GM18868 (cell line): Measurements from ENCODE around the gene QRFP.

ENCODE experiments used
- ATAC-seq: cut with Tn5 transposase; IDR thresholded peaks from one replicate; pipeline ENCODE4 v1.9.1; 2021; ENCODE audit warnings: mild to moderate bottlenecking, moderate library complexity; ENCODE audit not compliant: unreplicated experiment

The QRFP gene

DNA sequence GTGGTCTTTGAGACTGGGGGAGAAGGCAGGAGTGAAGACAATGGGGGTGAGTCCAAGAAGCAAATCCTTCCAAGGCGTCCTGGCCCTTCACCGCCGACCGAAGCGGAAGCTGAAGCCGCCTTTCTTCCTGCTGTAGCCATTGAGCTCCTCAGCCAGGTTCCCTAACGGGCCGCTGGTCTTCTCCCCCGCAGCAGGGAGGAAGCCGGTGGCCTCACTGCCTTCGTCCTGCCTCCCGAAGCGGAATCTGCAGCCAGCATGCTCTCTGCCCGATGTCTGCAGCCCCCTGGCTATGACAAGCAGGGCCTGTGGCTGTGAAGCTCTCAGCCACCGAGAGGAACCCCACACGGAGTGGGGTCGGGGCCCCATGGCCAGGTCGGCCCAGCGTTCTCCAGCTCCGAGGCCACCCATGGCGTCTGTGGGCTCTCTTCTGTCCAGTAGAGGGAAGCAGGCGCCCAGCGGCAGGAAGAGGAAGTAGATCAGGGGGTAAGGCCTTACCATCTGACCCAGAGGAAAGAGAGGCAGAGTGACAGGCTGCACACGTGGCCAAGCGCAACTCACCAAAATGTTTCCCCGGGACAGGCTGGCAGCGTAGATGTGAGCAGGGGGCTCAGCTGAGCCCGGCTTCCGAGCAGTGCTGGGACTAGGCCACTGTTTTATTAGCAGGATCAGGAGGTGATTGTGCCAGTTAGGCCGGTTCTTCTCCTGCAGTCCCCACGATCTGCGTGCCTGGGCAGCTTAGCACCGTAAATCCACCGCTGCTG lies 3.1 kb downstream of the QRFP start:
- ATAC-seq = no peak

DNA sequence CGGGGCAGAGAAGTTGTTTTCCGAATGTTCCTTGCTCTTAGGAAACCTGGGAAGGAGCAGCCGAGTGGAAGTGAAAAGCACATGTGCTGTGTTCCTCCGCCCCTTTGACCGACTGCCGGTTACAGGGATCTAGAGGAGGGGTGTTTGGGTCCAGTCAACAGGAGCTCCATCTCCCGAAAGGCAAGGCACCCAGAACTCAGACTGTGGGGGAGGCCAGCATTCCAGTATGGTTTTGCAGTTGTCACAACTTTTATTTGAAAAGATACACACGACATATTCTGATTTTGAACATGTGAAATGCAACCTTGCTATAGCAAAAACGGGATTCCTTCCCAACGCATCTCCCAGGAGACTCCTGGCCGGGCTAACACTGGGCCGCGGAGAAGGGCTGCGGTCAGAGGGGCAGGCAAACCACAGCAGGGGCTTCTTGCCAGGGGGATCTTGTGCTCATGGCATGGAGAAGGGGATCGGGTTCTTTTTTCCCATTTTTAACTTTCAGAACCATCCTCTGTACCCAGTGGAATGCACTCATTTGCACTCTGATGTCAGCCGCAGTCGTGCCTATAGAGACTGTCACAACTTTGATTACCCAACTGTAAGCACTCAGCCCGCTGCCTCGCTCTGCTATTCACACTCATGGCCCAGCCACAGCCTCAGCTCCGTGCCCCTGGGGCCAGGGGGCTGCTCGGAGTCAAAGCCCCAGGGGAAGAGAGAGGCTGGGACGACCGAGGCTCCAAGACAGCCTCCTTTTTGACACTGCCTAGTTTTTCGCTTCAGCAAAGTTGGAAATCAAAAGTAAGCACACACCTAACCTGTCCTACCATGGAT lies 3.9 kb downstream of the QRFP start:
- no peak for ATAC-seq

DNA sequence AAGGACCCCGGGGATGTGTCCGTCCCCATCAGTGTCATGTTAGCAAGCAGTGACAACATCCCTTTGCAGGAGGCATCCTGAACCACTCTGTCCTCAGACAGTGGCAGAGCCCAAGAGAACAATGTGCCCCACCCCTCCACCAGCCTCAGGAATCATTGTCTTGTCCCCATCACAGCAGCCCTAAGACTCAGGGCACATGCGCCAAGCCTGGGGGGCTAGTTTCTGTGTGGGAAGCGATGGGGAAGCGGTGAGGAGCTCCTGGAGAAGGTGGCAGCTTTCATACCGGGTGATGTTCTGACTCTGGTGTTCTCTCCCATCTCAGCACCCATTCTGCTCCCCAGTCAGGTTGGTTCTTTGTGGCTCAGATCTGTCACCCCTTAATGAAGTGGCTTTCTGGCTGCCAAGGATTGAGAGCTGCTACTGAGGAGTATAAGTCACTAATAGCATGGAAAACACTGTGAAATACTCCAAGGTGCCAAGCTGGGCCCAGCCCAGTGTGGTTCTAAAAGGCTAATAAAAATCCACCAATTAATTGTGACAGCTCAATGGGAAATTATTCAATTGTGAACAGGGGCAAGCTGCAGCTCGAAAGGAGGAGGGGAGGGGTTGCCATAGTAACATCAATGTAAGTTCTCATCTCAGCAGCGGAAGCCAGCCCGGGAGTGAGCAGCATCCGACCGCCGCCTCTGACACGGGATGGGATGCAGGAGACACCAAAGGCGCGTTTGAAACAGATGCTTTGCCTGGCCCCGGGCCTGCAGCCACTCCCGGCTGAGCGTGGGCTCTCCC lies 4.7 kb downstream of the QRFP start:
- no peak for ATAC-seq

DNA sequence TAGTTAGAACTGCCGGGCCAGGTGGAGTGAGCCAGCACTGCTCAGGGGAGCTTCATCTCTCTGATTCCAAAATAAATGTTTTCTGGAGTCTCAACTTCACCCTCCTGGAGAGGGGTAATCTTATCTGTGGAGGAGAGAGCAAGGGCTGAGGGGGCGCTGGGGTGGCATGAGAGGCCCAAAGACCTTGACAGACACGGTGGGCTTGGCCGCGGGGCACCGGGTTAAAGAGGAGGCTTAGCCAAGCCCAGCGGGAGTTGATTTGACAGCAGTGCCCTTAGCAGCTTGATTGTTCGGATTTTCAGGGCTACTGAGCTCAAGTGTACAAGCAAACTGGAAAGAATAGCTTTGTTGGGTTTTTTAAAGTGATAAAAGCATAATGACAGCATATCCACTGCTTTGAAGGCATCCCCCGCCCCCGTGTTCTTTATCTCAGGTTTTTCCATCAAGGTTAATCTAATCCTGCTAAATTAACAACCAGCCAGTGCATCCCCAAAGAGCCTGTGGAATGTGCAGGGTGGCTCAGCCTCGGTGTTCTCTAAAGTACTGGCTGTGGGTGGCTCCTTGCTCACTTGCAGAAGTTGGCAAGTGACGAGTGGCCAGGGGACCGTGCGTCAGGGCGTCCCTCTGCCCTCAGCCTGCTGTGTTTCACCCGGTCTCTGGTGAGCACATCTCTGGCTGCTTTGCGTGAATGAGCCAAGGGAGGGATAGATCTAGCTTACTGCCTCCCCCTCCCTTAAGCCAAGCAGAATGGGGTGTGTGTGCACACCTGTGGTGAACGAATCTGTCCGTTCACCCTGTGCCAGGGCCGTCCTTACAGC lies 5.5 kb downstream of the QRFP start:
- no peak for ATAC-seq

DNA sequence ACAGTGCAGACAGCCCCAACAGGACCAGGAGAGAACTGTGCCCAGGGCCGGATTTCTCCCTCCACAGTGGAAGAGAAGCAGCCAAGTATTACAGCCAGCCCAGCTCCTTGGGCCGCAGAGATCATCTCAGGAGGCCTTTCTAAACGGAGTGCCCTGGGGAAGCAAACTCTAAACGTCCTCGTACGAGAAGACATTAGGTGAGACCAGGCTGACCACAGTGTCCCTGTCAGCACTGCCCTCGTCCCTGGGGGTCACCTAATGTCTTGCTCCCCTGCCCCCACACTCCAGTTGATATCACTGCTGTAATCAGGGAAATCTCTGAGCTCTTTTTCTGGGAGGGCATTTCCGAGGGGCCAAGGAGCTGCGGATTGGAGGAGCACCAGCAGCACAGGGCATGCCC lies 6.5 kb downstream of the QRFP start:
- ATAC-seq = no peak

DNA sequence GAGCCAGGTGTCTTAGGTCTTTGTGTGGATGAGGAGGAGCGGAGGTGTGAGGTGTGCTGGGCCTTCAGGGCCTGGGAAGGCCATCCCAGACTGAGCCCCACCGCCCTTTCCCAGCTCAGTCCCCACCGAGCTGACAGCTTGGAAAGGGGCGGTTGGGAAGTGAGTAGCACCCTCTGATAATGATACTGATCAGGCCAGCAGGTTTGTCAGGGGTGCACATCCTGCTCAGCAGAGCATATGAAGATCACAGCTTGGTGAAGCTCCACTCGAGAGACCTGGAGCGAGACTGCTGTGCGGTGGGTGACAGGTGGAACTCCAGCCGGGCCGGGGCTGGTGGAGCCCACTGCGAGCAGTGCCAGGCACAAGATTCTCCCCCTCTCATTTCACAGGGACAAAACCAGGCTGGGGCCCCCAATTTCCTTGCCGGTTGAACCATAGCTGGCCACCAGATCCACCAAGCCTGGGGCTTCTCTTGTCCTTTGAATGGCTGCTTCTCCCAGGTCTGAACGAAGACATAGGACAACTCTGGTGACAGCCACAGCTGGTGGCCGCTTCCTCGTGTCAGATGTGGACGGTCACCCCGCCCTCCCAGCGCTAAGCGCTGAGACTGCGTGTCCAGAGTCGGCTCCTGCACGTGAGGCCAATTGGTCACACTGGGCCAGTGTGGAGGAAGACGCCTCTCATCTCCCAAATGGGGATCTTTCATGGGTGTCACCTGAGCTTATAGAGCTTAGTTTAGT lies 8.3 kb downstream of the QRFP start:
- no peak for ATAC-seq

DNA sequence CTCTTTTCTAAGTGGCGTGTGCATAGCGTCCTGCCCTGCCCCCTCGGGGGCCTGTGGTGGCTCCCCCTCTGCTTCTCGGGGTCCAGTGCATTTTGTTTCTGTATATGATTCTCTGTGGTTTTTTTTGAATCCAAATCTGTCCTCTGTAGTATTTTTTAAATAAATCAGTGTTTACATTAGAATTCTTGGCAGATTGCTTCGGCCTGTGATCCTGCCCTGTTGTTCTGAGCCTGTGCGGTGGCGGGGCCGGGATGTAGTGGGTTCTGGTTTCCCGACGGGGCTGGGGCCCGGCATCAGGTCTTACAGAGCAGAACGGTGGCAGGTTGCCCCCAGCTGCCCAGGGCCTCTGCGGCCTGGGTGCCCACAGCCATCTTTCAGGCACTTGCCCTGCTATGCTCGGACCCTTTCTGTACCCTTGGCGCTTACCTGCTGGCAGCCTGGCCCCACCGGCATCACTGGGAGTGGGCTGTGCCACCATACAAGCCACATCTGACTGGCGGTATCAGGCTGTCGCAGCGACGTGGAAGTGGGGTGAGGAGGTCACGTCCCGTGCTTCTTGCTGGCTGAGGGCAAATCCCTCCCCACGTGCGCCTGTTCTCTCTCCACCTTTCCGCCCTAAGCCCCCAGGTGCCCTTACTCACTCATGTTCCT lies 9.0 kb downstream of the QRFP start:
- no peak for ATAC-seq

DNA sequence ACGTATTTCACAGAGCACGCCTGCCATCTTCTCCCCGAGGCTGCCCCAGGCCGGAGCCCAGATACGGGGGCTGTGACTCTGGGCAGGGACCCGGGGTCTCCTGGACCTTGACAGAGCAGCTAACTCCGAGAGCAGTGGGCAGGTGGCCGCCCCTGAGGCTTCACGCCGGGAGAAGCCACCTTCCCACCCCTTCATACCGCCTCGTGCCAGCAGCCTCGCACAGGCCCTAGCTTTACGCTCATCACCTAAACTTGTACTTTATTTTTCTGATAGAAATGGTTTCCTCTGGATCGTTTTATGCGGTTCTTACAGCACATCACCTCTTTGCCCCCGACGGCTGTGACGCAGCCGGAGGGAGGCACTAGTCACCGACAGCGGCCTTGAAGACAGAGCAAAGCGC lies 9.6 kb downstream of the QRFP start:
- ATAC-seq = no peak

DNA sequence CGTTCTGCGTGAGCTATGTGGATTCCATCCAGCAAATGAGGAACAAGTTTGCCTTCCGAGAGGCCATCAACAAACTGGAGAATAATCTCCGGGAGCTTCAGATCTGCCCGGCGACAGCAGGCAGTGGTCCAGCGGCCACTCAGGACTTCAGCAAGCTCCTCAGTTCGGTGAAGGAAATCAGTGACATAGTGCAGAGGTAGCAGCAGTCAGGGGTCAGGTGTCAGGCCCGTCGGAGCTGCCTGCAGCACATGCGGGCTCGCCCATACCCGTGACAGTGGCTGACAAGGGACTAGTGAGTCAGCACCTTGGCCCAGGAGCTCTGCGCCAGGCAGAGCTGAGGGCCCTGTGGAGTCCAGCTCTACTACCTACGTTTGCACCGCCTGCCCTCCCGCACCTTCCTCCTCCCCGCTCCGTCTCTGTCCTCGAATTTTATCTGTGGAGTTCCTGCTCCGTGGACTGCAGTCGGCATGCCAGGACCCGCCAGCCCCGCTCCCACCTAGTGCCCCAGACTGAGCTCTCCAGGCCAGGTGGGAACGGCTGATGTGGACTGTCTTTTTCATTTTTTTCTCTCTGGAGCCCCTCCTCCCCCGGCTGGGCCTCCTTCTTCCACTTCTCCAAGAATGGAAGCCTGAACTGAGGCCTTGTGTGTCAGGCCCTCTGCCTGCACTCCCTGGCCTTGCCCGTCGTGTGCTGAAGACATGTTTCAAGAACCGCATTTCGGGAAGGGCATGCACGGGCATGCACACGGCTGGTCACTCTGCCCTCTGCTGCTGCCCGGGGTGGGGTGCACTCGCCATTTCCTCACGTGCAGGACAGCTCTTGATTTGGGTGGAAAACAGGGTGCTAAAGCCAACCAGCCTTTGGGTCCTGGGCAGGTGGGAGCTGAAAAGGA lies 10.9 kb downstream of the QRFP start:
- no peak for ATAC-seq

DNA sequence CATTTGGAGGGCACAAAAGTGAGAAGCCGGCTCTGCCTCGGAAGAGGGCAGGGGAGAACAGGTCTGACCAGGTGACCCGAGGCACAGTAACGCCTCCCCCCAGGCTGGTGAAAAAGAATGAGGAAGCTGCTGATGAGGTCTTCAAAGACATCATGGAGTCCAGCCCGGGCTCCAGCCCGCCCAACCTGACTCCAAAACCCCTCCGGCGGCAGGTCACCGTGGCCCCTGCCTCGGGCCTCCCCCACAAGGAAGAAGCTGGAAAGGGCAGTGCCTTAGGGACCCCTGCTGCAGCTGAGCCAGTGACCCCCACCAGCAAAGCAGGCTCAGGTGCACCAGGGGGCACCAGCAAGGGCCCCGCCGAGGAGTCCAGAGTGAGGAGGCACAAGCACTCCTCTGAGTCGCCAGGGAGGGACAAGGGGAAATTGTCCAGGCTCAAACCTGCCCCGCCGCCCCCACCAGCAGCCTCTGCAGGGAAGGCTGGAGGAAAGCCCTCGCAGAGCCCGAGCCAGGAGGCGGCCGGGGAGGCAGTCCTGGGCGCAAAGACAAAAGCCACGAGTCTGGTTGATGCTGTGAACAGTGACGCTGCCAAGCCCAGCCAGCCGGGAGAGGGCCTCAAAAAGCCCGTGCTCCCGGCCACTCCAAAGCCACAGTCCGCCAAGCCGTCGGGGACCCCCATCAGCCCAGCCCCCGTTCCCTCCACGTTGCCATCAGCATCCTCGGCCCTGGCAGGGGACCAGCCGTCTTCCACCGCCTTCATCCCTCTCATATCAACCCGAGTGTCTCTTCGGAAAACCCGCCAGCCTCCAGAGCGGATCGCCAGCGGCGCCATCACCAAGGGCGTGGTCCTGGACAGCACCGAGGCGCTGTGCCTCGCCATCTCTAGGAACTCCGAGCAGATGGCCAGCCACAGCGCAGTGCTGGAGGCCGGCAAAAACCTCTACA lies 11.8 kb downstream of the QRFP start:
- no peak for ATAC-seq

DNA sequence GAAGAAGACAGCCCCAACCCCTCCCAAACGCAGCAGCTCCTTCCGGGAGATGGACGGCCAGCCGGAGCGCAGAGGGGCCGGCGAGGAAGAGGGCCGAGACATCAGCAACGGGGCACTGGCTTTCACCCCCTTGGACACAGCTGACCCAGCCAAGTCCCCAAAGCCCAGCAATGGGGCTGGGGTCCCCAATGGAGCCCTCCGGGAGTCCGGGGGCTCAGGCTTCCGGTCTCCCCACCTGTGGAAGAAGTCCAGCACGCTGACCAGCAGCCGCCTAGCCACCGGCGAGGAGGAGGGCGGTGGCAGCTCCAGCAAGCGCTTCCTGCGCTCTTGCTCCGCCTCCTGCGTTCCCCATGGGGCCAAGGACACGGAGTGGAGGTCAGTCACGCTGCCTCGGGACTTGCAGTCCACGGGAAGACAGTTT lies 12.5 kb downstream of the QRFP start:
- ATAC-seq = no peak

DNA sequence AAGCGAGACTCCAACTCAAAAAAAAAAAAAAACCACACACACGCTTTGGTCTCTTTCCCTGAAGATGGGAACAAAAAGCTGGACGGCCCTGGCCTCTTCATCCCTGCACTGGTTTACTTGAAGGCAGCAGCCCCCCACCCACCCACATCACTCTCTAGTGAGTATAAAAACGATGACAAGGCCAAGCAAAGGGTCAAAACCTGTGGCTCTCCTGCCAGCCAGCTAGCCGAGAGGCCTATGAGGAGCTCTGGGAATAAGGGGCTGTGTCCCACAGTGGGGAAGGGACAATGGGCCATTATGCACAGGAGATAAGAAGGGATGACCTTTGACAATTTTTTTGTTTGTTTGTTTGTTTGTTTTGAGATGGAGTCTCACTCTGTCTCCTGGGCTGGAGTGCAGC lies 13.1 kb downstream of the QRFP start:
- no peak for ATAC-seq

DNA sequence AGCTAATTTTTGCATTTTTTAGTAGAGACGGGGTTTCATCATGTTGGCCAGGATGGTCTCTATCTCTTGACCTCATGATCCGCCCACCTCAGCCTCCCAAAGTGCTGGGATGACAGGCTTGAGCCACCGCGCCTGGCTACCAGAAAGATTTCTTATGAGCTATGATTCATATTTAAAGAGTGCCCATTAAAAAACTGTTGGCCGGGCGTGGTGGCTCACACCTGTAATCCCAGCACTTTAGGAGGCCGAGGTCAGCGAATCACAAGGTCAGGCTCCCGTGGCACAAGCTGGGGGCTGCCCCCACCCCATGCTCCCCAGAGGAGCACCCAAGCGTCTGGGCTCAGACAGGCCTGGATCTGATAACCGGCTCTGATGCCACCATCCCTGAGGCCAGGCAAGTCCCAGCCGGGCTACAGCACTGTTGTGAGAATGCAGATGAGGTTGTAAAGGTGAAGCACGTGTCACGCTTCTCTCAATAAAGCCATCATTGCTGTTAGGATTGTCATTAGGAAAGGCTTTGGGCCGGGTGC lies 13.9 kb downstream of the QRFP start:
- ATAC-seq = no peak

DNA sequence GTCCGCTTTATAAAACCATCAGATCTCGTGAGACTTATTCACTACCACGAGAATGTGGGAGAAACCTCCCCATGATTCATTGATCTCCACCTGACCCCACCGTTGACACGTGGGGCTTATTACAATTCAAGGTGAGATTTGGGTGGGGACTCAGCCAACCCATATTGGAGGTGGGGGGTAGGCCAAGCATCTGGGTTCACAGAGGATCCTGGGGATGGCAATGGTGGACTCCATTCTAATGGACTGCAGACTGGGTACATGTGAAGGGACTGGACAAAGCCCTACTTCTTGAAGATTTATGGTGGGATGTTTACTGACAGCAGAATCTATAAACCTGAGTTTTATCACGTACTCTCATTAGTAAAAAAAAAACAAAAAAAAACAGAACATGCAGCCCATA lies 15.1 kb downstream of the QRFP start:
- no peak for ATAC-seq

DNA sequence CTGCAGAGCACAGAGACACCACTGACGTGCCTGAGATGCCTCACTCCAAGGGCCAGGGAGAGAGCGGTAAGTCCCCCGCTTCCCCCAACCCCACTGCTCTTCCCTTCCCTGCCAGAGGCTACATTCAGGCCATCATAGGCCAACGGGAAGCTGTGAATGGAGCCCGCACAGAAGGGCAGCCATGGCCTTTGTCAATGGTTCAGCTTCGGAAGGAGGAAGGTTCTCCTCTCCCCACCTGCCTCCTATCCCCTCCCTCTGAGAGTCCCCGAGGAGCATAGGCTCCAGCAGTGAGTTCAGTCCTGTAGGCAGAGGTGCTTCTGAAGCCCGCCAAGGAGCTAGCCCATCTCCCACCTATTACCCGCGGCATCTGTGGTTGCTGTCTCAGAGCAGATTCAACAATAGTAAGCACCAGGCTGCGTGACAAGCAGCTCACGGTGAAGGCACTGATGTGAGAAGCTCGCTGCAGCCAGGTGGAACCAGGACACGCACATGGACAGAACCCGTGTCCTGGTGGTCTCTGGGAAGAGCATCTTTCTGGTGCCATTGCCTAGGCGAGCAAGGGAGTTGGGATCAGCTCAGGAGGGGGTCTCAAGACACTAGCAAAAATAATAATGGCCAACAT lies 15.9 kb downstream of the QRFP start:
- no peak for ATAC-seq

DNA sequence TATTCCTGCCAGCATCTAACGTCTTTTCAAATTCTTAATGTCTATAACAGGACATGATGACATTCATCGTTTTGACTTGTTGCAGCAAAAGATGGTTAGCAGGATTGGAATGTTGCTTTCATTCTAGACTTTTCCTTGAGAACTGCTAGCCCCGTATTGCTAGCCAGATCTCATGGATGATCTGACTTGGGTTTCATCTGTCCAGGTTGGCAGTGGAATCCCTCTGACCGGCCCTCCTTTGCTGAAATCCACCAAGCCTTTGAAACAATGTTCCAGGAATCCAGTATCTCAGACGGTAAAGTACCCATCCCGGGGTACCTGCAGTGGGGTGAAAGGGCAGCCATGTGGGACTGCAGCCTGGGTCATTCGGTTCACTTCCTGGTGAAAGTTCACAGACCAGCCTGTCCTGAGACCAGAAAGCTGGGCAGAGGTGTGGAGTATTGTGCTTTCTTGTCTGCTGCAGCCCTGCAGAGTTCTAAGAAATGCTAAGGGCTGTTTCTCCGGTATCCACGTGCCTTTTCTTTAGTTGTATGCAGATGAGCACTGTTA lies 16.7 kb downstream of the QRFP start:
- ATAC-seq = no peak
